ENCODE measurements around the gene SEPTIN8. TPM values are rescaled to one million over a fixed set of nuclear protein-coding genes. Genes with fewer than 3 reads are reported as not detected.
A peak's percentile ranks its signal among the peaks of the same experiment; 100 is the strongest.

SEPTIN8 gene
- total and polyA plus RNA-seq, 10 donors, result 6.1 to 29.8 (median 17.9) TPM

- Histone ChIP-seq H3K27me3 (replicated peaks in 1 of 7) (peaks cover 0 to 63% (median 14%) of the 10 kb centered on the region in 7 donors), H3K4me3 (no peak overlapping the region), H3K36me3 (no peaks in the 10 kb centered on the region), H3K9me3 (no peaks in the 10 kb centered on the region), H3K27ac (no peak overlapping the region), H3K4me1 (peaks cover 0 to 47% (median 30%) of the 10 kb centered on the region in 6 donors)
- WGBS, 5 donors, result 75 to 90% (median 83%) methylated on average over 5 of the region's 5 CpGs
- no peak for DNase-seq
- intact Hi-C loops (cut with DNase I; ENCODE audit: low total_unique reads), result no loop called here
- TF ChIP-seq POLR2A (IDR thresholded peaks at IDR 0.05) (no peak), CTCF (IDR thresholded peaks at IDR 0.05 in 8 of 11, conservative IDR thresholded peaks at IDR 0.05 in 3 of 11) (no peak), POLR2AphosphoS5 (IDR thresholded peaks at IDR 0.05) (no peak)
These were observed 1.8 kb upstream of the SEPTIN8 start for GRCh38 chr5:132778856-132779255.

GRCh38 chr5:132778129-132778528, 1.1 kb upstream of the SEPTIN8 start:
- Histone ChIP-seq H3K27me3 (replicated peaks in 1 of 7) (peaks cover 0 to 56% (median 11%) of the 10 kb centered on the region in 7 donors), H3K4me3 (peak overlapping the region in 4 of 8 donors; percentile 71 to 94 (median 74)), H3K36me3 (no peaks in the 10 kb centered on the region), H3K4me1 (peaks cover 0 to 47% (median 31%) of the 10 kb centered on the region in 6 donors), H3K27ac (peak overlapping the region in 2 of 8 donors; percentile 69 to 81), H3K9me3 (no peaks in the 10 kb centered on the region)
- DNase-seq, result no peak
- intact Hi-C loops (cut with DNase I; ENCODE audit: low total_unique reads), result no loop called here
- 54 to 87% (median 67%) methylated on average over 4 of the region's 4 CpGs for WGBS, 5 donors
- TF ChIP-seq CTCF (IDR thresholded peaks at IDR 0.05 in 8 of 11, conservative IDR thresholded peaks at IDR 0.05 in 3 of 11) (no peak), POLR2AphosphoS5 (IDR thresholded peaks at IDR 0.05) (no peak), POLR2A (IDR thresholded peaks at IDR 0.05) (no peak)

GRCh38 chr5:132776938-132777208, 166 bp downstream of the SEPTIN8 start:
- no peak for DNase-seq
- no peak for TF ChIP-seq POLR2A (IDR thresholded peaks at IDR 0.05)
- no peak for TF ChIP-seq POLR2AphosphoS5 (IDR thresholded peaks at IDR 0.05)
- no peak for TF ChIP-seq CTCF (IDR thresholded peaks at IDR 0.05 in 8 of 11, conservative IDR thresholded peaks at IDR 0.05 in 3 of 11)
- Histone ChIP-seq H3K9me3 (no peaks in the 10 kb centered on the region), H3K27me3 (replicated peaks in 1 of 7) (peaks cover 0 to 43% (median 11%) of the 10 kb centered on the region in 7 donors), H3K4me1 (peaks cover 0 to 46% (median 32%) of the 10 kb centered on the region in 6 donors), H3K27ac (peak overlapping the region in 7 of 8 donors; percentile 49 to 82 (median 71)), H3K36me3 (no peaks in the 10 kb centered on the region), H3K4me3 (peak overlapping the region; percentile 50 to 94 (median 72))
- WGBS, 5 donors, result 0 to 1% (median 1%) methylated on average over 11 to 40 of the region's 40 CpGs; no CpG with 5 or more reads in 2 of the 5 donors
- intact Hi-C loops (cut with DNase I; ENCODE audit: low total_unique reads), result no loop called here

- 6 to 24% (median 16%) methylated on average over 21 to 39 of the region's 39 CpGs for WGBS, 5 donors
- DNase-seq, result no peak
- H3K4me1 ChIP-seq, result peaks cover 0 to 51% (median 31%) of the 10 kb centered on the region in 6 donors
- peak overlapping the region in 7 of 8 donors; percentile 49 to 82 (median 71) for H3K27ac ChIP-seq
- H3K4me3 ChIP-seq, result peak overlapping the region; percentile 50 to 94 (median 72)
- H3K36me3 ChIP-seq, result no peaks in the 10 kb centered on the region
- no peaks in the 10 kb centered on the region for H3K9me3 ChIP-seq
- intact Hi-C loops (cut with DNase I; ENCODE audit: low total_unique reads), result no loop called here
- peaks cover 0 to 41% (median 11%) of the 10 kb centered on the region in 7 donors for H3K27me3 ChIP-seq (replicated peaks in 1 of 7)
- TF ChIP-seq CTCF (IDR thresholded peaks at IDR 0.05 in 8 of 11, conservative IDR thresholded peaks at IDR 0.05 in 3 of 11), result no peak
- TF ChIP-seq POLR2AphosphoS5 (IDR thresholded peaks at IDR 0.05), result no peak
- no peak for TF ChIP-seq POLR2A (IDR thresholded peaks at IDR 0.05)
These were observed 705 bp downstream of the SEPTIN8 start for GRCh38 chr5:132776131-132776937.
